Glutamatergic neuron (in vitro differentiated cells): ENCODE data around the gene ZNF652. TPM values are rescaled to one million over a fixed set of nuclear protein-coding genes. Genes with fewer than 3 reads are reported as not detected.

ENCODE experiments used
- DNase-seq: peaks from one replicate; pipeline ENCODE4 v3.0.0; 2022
- H3K27ac Mint-ChIP-seq: one replicate; pipeline ENCODE4 v1.8.0; 2020; ENCODE audit warnings: mild to moderate bottlenecking, mixed read lengths, inconsistent platforms; ENCODE audit not compliant: unreplicated experiment
- H3K27me3 Mint-ChIP-seq: one replicate; pipeline ENCODE4 v1.8.0; 2020; ENCODE audit warnings: mild to moderate bottlenecking, moderate library complexity, mixed read lengths, inconsistent platforms; ENCODE audit not compliant: unreplicated experiment
- H3K36me3 Mint-ChIP-seq: one replicate; pipeline ENCODE4 v1.8.0; 2020; ENCODE audit warnings: mild to moderate bottlenecking, mixed read lengths, inconsistent platforms; ENCODE audit not compliant: unreplicated experiment
- H3K4me1 Mint-ChIP-seq: one replicate; pipeline ENCODE4 v1.8.0; 2020; ENCODE audit warnings: mild to moderate bottlenecking, low read depth, mixed read lengths, inconsistent platforms; ENCODE audit not compliant: unreplicated experiment
- H3K4me3 Mint-ChIP-seq: one replicate; pipeline ENCODE4 v1.8.0; 2020; ENCODE audit warnings: mild to moderate bottlenecking, mixed read lengths, inconsistent platforms; ENCODE audit not compliant: unreplicated experiment
- H3K9me3 Mint-ChIP-seq: one replicate; pipeline ENCODE4 v1.8.0; 2020; ENCODE audit warnings: mild to moderate bottlenecking, moderate library complexity, mixed read lengths, inconsistent platforms; ENCODE audit not compliant: unreplicated experiment
- total RNA-seq: library from RNA; stranded (reverse); fragmentation: NEBNext Ultra II Directional; extraction: Animal tissue kit (Norgen Biotek cat#: 25700); gene quantifications from one replicate; pipeline ENCODE4 v1.2.1, GENCODE V29; 2021; ENCODE audit not compliant: unreplicated experiment
- TF ChIP-seq, protein P1 (sequence below): fragments of 200-600 bp; sonication (generic); IDR thresholded peaks from one replicate; pipeline ENCODE4 v1.5.0; 2021; ENCODE audit not compliant: partially characterized antibody, unreplicated experiment

The ZNF652 gene
- total RNA-seq, 1 donor from 2014 or later: 37.4 TPM

DNA sequence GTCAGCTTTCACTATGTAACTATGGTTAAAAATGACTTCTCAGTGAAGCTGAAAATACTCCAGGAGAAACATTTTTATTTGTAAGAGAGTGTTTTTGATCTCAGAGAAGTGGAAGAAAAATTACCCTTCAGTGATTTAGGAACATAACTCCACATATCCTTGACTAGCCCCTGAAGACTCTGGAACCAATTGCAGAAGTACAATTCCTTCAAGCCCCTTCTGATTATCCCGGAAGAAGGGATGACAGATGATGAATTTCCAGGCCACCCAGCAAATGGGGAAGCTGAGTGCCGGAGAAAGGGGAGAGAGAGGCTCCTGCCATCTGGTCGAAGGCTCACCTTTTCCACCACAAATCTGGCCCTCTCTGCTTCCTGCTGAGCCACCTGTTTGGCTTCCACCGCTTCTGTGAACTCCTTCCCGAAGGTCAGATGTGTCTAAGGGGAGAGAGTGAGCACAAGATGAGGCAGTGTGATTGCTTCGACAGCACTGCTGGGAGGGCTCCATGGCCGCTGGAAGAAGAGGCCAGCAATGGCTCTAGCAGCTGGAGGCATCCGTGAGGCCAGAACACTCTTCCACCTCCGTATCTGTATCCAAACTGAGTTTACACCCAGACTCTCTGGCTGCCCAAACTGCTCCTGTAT lies 44.5 kb upstream of the ZNF652 start:
- Mint-ChIP-seq H3K4me3 (no peak overlapping the region), H3K27ac (no peak overlapping the region), H3K4me1 (no peaks in the 10 kb centered on the region), H3K36me3 (no peaks in the 10 kb centered on the region), H3K9me3 (peaks cover 3% of the 10 kb centered on the region), H3K27me3 (no peaks in the 10 kb centered on the region)
- DNase-seq: no peak
- TF ChIP-seq, protein P1, sequence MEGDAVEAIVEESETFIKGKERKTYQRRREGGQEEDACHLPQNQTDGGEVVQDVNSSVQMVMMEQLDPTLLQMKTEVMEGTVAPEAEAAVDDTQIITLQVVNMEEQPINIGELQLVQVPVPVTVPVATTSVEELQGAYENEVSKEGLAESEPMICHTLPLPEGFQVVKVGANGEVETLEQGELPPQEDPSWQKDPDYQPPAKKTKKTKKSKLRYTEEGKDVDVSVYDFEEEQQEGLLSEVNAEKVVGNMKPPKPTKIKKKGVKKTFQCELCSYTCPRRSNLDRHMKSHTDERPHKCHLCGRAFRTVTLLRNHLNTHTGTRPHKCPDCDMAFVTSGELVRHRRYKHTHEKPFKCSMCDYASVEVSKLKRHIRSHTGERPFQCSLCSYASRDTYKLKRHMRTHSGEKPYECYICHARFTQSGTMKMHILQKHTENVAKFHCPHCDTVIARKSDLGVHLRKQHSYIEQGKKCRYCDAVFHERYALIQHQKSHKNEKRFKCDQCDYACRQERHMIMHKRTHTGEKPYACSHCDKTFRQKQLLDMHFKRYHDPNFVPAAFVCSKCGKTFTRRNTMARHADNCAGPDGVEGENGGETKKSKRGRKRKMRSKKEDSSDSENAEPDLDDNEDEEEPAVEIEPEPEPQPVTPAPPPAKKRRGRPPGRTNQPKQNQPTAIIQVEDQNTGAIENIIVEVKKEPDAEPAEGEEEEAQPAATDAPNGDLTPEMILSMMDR: no peak

DNA sequence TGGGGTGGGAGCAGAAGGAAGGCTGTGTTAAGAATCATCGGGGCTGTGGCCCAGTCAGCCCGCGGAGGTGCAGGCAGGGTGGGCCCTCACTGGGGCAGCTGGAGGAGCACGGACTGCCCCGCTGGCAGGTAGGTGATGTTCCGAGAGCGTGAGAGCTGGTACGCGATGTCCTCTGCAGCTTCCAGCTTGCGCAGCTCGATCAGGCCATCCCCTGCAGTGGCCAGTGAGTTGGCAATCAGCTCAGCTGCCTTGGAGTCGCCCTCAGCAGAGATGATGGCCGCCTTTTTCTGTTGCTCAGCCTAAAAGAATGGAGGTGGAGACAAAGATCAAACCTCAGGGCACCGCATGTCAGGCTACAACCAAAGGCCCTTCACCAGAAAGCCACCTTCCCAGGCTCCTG lies 42.9 kb upstream of the ZNF652 start:
- no peak for DNase-seq
- no peak overlapping the region for H3K27ac Mint-ChIP-seq
- H3K4me1 Mint-ChIP-seq: no peaks in the 10 kb centered on the region
- no peak overlapping the region for H3K4me3 Mint-ChIP-seq
- H3K9me3 Mint-ChIP-seq: peaks cover 3% of the 10 kb centered on the region
- TF ChIP-seq, protein P1: no peak
- no peaks in the 10 kb centered on the region for H3K36me3 Mint-ChIP-seq
- H3K27me3 Mint-ChIP-seq: no peaks in the 10 kb centered on the region

DNA sequence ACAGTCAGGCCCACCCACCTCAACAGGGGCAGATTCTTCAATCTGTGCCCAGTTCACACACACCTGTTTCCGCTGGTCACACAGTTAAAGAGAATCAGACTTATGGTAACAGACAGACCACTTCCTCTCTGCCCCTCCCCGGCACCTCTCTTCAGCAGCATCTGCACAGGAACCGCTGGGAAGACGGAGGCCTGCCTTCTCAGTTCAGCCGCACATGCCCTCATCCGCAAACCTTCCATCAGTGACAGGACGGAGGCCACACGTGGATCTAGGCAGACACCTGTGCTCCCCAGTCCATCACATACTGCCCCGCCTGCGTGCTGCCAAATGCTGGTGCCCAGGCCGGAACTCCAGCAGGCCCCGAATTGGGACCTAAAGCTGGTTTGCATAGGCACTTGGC lies 42.3 kb upstream of the ZNF652 start:
- TF ChIP-seq, protein P1: no peak
- DNase-seq: no peak
- Mint-ChIP-seq H3K27me3 (no peaks in the 10 kb centered on the region), H3K4me1 (no peaks in the 10 kb centered on the region), H3K36me3 (no peaks in the 10 kb centered on the region), H3K9me3 (peaks cover 3% of the 10 kb centered on the region), H3K4me3 (no peak overlapping the region), H3K27ac (no peak overlapping the region)

DNA sequence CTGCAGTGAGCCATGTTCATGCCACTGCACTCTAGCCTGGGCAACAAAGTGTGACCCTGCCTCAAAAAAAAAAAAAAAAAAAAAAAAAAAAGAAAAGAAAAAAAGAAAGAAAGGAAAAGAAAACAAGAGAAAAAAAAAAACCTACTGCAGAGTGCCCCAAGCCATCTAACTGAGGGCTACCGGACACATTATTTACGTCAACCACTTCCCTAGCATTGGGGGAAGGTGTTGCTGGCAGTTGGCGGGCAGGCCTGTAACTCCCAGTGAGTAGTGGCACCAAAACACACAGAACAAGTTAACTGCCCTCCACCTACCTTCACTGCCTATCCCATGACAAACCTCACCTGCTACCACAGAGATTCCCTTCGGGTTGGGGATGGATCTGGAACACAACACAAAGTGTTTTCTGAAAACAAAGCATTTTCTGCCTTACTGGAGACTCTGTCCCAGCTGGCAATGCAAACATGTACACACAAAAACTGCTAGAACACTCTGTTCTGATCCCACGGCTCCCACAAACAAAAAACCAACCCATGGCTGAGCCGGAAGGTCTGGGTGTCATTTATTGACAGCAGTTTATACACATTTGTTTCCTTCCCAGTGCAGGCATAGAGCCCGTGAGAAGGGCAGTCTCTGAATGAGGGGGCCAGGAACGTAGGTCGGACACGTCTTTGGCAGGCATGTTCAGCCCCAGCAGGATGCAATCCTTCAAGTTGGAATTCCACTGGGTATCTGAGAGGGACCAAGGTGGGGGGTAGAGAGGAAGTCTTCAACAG lies 41.7 kb upstream of the ZNF652 start:
- TF ChIP-seq, protein P1: no peak
- H3K36me3 Mint-ChIP-seq: no peaks in the 10 kb centered on the region

DNA sequence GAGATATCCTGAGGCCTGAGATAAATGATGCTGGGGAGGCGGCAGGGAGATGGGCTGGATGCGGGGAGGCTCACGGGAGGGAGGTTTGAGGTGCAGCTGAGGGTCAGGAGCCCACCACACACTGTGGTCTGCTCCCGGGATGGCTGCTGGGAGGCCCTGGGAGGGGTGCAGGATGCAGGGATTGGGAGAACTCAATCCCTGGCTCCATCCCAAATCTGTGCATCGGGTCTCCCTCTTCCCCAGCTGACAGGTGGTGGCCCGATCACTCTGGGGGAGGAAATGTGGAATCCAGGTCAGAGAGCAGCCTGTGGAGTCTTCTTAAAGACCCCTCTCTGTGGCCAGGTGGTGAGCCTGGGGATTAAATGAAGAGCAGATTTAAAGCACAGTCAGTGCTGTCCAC lies 40.7 kb upstream of the ZNF652 start:
- Mint-ChIP-seq H3K4me3 (no peak overlapping the region), H3K27ac (no peak overlapping the region), H3K27me3 (no peaks in the 10 kb centered on the region), H3K36me3 (no peaks in the 10 kb centered on the region), H3K4me1 (no peaks in the 10 kb centered on the region), H3K9me3 (peaks cover 2% of the 10 kb centered on the region)
- DNase-seq: no peak
- TF ChIP-seq, protein P1: no peak

More for the DNA sequence above, 41.7 kb upstream of the ZNF652 start:
- Mint-ChIP-seq H3K4me1 (no peaks in the 10 kb centered on the region), H3K9me3 (peaks cover 2% of the 10 kb centered on the region), H3K27me3 (no peaks in the 10 kb centered on the region), H3K27ac (no peak overlapping the region), H3K4me3 (no peak overlapping the region)
- no peak for DNase-seq
